ENCODE data around the gene MYH9.

The MYH9 gene

GRCh38 chr22:36297568-36297967 lies 90.2 kb downstream of the MYH9 start:
- no peaks in the 10 kb centered on the region for H4K20me1 ChIP-seq (ENCODE audit: insufficient read depth, low read length)
- no peaks in the 10 kb centered on the region for H3K4me1 ChIP-seq (ENCODE audit: low read length)
- H3K9me2 ChIP-seq (replicated peaks; ENCODE audit: insufficient read depth, low read length), result no peaks in the 10 kb centered on the region
- TF ChIP-seq EZH2phosphoT487 (IDR thresholded peaks at IDR 0.05; ENCODE audit: low read length) (no peak), CTCF (IDR thresholded peaks at IDR 0.05; ENCODE audit: low read length) (no peak), EZH2 (optimal IDR thresholded peaks at IDR 0.05; ENCODE audit: low read depth, low read length) (no peak)
- no peak overlapping the region for H3K9ac ChIP-seq (ENCODE audit: low read length)
- no peaks in the 10 kb centered on the region for H3K9me3 ChIP-seq (replicated peaks; ENCODE audit: insufficient read depth, low read length)
- H3K79me2 ChIP-seq (ENCODE audit: low read length), result peaks cover 84% of the 10 kb centered on the region
- H3K27me3 ChIP-seq (replicated peaks; ENCODE audit: insufficient read depth, low read length), result no peaks in the 10 kb centered on the region
- no peak overlapping the region for H3K27ac ChIP-seq (ENCODE audit: low read length)
- peaks cover 9% of the 10 kb centered on the region; the same call in 1 of the 2 replicates for H3F3A ChIP-seq (ENCODE audit: insufficient read depth, low read length)
- H3K4me2 ChIP-seq (ENCODE audit: low read depth, low read length), result no peak overlapping the region
- no peak overlapping the region for H3K4me3 ChIP-seq (ENCODE audit: low read length)
- no peak for DNase-seq
- no peak overlapping the region for H2AFZ ChIP-seq (ENCODE audit: low read length)
- H3K36me3 ChIP-seq (replicated peaks; ENCODE audit: insufficient read depth, low read length), result peaks cover 67% of the 10 kb centered on the region

GRCh38 chr22:36296690-36297089 lies 91.1 kb downstream of the MYH9 start:
- H4K20me1 ChIP-seq (ENCODE audit: insufficient read depth, low read length), result no peaks in the 10 kb centered on the region

GRCh38 chr22:36295247-36295646 lies 92.5 kb downstream of the MYH9 start:
- Histone ChIP-seq H3K4me3 (ENCODE audit: low read length) (no peak overlapping the region), H3K79me2 (ENCODE audit: low read length) (peaks cover 82% of the 10 kb centered on the region), H2AFZ (ENCODE audit: low read length) (no peak overlapping the region), H3K9ac (ENCODE audit: low read length) (no peak overlapping the region), H4K20me1 (ENCODE audit: insufficient read depth, low read length) (no peaks in the 10 kb centered on the region), H3K9me3 (replicated peaks; ENCODE audit: insufficient read depth, low read length) (no peaks in the 10 kb centered on the region), H3F3A (ENCODE audit: insufficient read depth, low read length) (0 out of 2 replicates have a peak, but pooled peaks cover 6% of the 10 kb centered on the region), H3K9me2 (replicated peaks; ENCODE audit: insufficient read depth, low read length) (no peaks in the 10 kb centered on the region), H3K4me2 (ENCODE audit: low read depth, low read length) (no peak overlapping the region), H3K36me3 (replicated peaks; ENCODE audit: insufficient read depth, low read length) (peaks cover 62% of the 10 kb centered on the region), H3K4me1 (ENCODE audit: low read length) (no peaks in the 10 kb centered on the region), H3K27me3 (replicated peaks; ENCODE audit: insufficient read depth, low read length) (no peaks in the 10 kb centered on the region), H3K27ac (ENCODE audit: low read length) (no peak overlapping the region)
- TF ChIP-seq EZH2 (optimal IDR thresholded peaks at IDR 0.05; ENCODE audit: low read depth, low read length), result no peak
- TF ChIP-seq EZH2phosphoT487 (IDR thresholded peaks at IDR 0.05; ENCODE audit: low read length), result no peak
- no peak for TF ChIP-seq CTCF (IDR thresholded peaks at IDR 0.05; ENCODE audit: low read length)
- no peak for DNase-seq

More at GRCh38 chr22:36296690-36297089, 91.1 kb downstream of the MYH9 start:
- Histone ChIP-seq H3K27me3 (replicated peaks; ENCODE audit: insufficient read depth, low read length) (no peaks in the 10 kb centered on the region), H3K36me3 (replicated peaks; ENCODE audit: insufficient read depth, low read length) (peaks cover 72% of the 10 kb centered on the region), H3K79me2 (ENCODE audit: low read length) (peaks cover 91% of the 10 kb centered on the region), H3F3A (ENCODE audit: insufficient read depth, low read length) (0 out of 2 replicates have a peak, but pooled peaks cover 6% of the 10 kb centered on the region), H3K9me3 (replicated peaks; ENCODE audit: insufficient read depth, low read length) (no peaks in the 10 kb centered on the region), H3K9ac (ENCODE audit: low read length) (no peak overlapping the region), H3K4me3 (ENCODE audit: low read length) (no peak overlapping the region), H3K4me1 (ENCODE audit: low read length) (no peaks in the 10 kb centered on the region), H3K27ac (ENCODE audit: low read length) (no peak overlapping the region), H2AFZ (ENCODE audit: low read length) (no peak overlapping the region), H3K4me2 (ENCODE audit: low read depth, low read length) (no peak overlapping the region), H3K9me2 (replicated peaks; ENCODE audit: insufficient read depth, low read length) (no peaks in the 10 kb centered on the region)
- TF ChIP-seq EZH2 (optimal IDR thresholded peaks at IDR 0.05; ENCODE audit: low read depth, low read length), result no peak
- no peak for TF ChIP-seq EZH2phosphoT487 (IDR thresholded peaks at IDR 0.05; ENCODE audit: low read length)
- no peak for TF ChIP-seq CTCF (IDR thresholded peaks at IDR 0.05; ENCODE audit: low read length)
- no peak for DNase-seq
